ENCODE results near the gene PSMG3. TPM values are rescaled to one million over a fixed set of nuclear protein-coding genes. Genes with fewer than 3 reads are reported as not detected.

PSMG3 gene
- total RNA-seq, 1 experiment from 2014 or later, result 59.4 TPM

- no peak for ATAC-seq
- BruUV-seq (replicated peaks), result TSS peak; percentile 81
- peaks cover 3% of the 10 kb centered on the region; the same call in 1 of the 2 replicates for H3K36me3 ChIP-seq (ENCODE audit: control insufficient read depth, insufficient read depth, low read length)
- H3K9me3 ChIP-seq (ENCODE audit: control insufficient read depth, insufficient read depth, low read depth, low read length), result no peaks in the 10 kb centered on the region
- TF ChIP-seq TCF7L2 (IDR thresholded peaks at IDR 0.05; ENCODE audit: low read depth, low read length) (no peak), POLR2AphosphoS5 (IDR thresholded peaks at IDR 0.05; ENCODE audit: low read depth, low read length) (0 out of 2 replicates have a peak, but pooled peaks have one; percentile 26)
- H3K27ac ChIP-seq (ENCODE audit: low read length), result peak overlapping the region; percentile 88
- CTCF ChIA-PET, result interaction anchor here (1.0 kb wide), 1 partner anchor 33 kb away, joined by 5 read pairs; no protein-coding TSS in a partner anchor
- peaks cover 57% of the 10 kb centered on the region for H3K4me1 ChIP-seq (ENCODE audit: control insufficient read depth, insufficient read depth, low read length)
- no peaks in the 10 kb centered on the region for H3K27me3 ChIP-seq (ENCODE audit: control insufficient read depth, insufficient read depth, low read length)
- intact Hi-C loops (cut with micrococcal nuclease; ENCODE audit: unreplicated experiment), result loop anchor here (2.0 kb wide), 1 partner anchor 31 kb away; the partner anchor contains the start of gene INTS1
- POLR2A ChIA-PET, result interaction anchor here (0.6 kb wide), 1 partner anchor 424 kb away, joined by 3 read pairs; no protein-coding TSS in a partner anchor
- DNase-seq (ENCODE audit: low read depth, low spot score), result no peak
- H3K4me3 ChIP-seq (ENCODE audit: low read depth in 2 of 2, low read length in 2 of 2), result peak overlapping the region; percentile 6 to 70; a peak in 3 of 4 replicates
- in situ Hi-C loops (cut with HindIII; ENCODE audit: low pct_unique_long_range_greater_than_20kb, low sequenced_read_pairs), result no loop called here
Observed at GRCh38 chr7:1535701-1536454, 34.0 kb downstream of the PSMG3 start.

GRCh38 chr7:1535100-1535458 lies 34.8 kb downstream of the PSMG3 start:
- TF ChIP-seq POLR2AphosphoS5 (IDR thresholded peaks at IDR 0.05; ENCODE audit: low read depth, low read length), result no peak
- no peak for TF ChIP-seq TCF7L2 (IDR thresholded peaks at IDR 0.05; ENCODE audit: low read depth, low read length)
- no peak for TF ChIP-seq REST (IDR thresholded peaks at IDR 0.05; ENCODE audit: insufficient read depth in 1 of 2, low read depth in 2 of 2, low read length in 1 of 2)
- no peak for TF ChIP-seq SIN3A (IDR thresholded peaks at IDR 0.05; ENCODE audit: borderline replicate concordance, insufficient read depth, low read depth, low read length)
- TF ChIP-seq CTCF (IDR thresholded peaks at IDR 0.05), result no peak
- H3K9me3 ChIP-seq (ENCODE audit: control insufficient read depth, insufficient read depth, low read depth, low read length), result no peaks in the 10 kb centered on the region
- peak overlapping the region in 1 of 2 experiments; percentile 86; a peak in 1 of 4 replicates for H3K4me3 ChIP-seq (ENCODE audit: low read depth in 2 of 2, low read length in 2 of 2)
- H3K27me3 ChIP-seq (ENCODE audit: control insufficient read depth, insufficient read depth, low read length), result no peaks in the 10 kb centered on the region
- no TSS peak for BruUV-seq (replicated peaks)
- intact Hi-C loops (cut with micrococcal nuclease; ENCODE audit: unreplicated experiment), result no loop called here
- H3K27ac ChIP-seq (ENCODE audit: low read length), result peak overlapping the region; percentile 88
- H3K36me3 ChIP-seq (ENCODE audit: control insufficient read depth, insufficient read depth, low read length), result peaks cover 3% of the 10 kb centered on the region; the same call in 1 of the 2 replicates
- ChIA-PET POLR2A (interaction anchor here (0.6 to 0.7 kb wide), 6 partner anchors 8 to 423 kb away, joined by 3 to 19 read pairs (median 7); no protein-coding TSS in a partner anchor), CTCF (no interaction called here)
- H3K4me1 ChIP-seq (ENCODE audit: control insufficient read depth, insufficient read depth, low read length), result peaks cover 59% of the 10 kb centered on the region
- no peak for DNase-seq (ENCODE audit: low read depth, low spot score)
- in situ Hi-C loops (cut with HindIII; ENCODE audit: low pct_unique_long_range_greater_than_20kb, low sequenced_read_pairs), result no loop called here
- no peak for ATAC-seq

Measured in Panc1 (cell line).